NCI-H69 (cell line): Measurements from ENCODE around the gene SAYSD1.
"Not testable (repeated sequence)": the region's sequence is repeated elsewhere in the genome, so short reads cannot be mapped to it uniquely, and the experiment has no call there.

Experiments used
- DNase-seq: peaks from one replicate; lab custom pipeline; 2025; lab: John Stamatoyannopoulos, UW

SAYSD1 gene, protein sequence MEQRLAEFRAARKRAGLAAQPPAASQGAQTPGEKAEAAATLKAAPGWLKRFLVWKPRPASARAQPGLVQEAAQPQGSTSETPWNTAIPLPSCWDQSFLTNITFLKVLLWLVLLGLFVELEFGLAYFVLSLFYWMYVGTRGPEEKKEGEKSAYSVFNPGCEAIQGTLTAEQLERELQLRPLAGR

DNA sequence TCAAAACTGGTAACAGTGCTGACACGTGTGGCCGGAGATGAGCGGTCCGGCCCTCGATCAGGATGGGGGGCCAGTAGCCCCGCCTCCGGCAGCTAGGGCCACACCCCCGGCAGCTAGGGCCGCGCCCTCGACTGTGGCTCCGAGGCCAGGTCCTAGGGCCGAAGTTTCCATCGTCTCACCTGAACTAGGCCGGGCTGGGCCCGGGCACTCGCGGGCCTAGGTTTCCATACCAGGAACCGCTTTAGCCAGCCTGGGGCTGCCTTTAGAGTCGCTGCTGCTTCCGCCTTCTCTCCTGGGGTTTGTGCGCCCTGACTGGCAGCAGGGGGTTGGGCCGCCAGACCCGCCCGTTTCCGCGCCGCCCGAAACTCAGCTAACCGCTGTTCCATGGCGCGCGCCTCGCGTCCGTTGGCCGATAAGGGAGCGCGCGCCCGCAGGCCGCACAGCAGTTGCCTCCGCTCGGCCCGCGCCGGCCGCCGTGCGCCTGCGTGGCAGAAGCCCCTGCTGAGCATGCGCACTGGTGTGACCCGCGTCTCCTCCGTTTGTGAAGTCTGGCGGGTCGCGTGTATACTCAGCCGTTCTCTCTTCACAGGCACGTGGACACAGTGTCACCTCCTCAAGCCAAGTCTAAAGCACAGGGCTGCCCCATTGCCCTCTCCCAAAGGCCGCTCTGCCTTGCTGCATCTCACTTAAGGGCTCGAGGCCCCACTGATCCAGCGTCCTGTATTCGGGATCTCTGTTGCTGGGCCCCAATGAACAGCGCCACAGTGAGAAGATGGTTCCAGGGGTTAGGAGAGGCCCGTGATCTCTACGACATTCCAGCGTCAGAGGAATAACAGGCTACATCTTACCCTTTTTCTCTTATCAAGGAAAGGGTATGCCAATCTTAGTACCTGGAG lies at the start of gene SAYSD1:
Gene SAYSD1, minus strand, starts transcription at position 483 of the 896 bp plus-strand sequence. Its CDS starts 97 bp downstream, at position 386.
- DNase-seq = peak; percentile 95

DNA sequence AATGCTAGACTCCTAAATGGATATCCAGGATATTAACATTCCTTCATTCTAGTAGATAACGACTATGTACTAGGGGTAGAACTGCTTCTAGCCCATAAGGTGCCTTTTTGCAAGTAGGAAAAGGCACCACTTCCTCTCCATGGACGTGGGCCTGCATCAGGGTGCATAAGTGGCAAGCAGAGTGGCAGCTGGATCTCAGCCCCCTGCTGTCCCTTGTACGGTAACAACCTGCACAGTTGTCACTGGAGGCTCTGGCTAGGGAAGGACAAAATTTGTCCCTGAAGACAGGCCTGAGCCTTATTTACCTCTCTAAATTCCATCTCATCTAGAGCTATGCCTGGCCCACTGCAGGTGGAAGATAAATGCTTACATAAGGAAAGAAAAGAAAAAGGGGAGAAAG lies 42.5 kb upstream of the SAYSD1 start:
- no peak for DNase-seq

DNA sequence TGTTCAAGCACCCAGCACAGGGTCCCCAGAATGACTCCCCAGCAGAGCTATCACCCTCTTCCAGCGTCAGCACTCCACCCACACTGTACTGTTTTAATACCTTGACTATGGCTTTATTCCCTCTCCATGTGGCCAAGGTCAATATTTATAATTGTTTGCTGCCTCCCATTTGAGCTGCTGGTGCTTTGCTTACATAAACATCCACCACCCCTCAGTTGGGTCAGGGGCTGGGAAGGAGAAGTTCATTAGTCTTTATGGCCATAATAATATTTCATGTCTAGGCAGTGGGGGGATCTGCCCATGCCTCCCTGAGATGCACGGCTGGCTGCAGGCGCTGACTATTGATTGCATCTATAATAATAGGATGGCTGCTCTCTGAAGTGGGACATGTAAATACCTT lies 41.8 kb upstream of the SAYSD1 start:
- no peak for DNase-seq

DNA sequence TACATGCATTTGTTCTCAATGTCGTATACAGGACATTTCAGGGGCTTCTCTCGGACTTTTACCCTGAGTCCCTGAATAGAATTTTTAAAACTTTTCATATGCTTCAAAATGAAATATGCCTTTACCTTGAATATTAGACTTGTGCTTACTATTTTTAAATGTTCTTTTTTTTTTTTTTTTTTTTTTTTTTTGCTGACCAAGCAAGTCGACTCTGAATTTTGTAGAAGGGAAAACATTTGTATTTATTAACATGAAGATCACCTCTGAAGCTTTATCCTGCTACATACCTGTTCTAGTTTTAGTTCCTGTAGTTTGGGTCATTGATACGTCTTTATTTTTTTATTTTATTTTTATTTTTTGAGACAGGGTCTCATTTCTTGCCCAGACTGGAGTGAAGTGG lies 39.7 kb upstream of the SAYSD1 start:
- DNase-seq = no peak

DNA sequence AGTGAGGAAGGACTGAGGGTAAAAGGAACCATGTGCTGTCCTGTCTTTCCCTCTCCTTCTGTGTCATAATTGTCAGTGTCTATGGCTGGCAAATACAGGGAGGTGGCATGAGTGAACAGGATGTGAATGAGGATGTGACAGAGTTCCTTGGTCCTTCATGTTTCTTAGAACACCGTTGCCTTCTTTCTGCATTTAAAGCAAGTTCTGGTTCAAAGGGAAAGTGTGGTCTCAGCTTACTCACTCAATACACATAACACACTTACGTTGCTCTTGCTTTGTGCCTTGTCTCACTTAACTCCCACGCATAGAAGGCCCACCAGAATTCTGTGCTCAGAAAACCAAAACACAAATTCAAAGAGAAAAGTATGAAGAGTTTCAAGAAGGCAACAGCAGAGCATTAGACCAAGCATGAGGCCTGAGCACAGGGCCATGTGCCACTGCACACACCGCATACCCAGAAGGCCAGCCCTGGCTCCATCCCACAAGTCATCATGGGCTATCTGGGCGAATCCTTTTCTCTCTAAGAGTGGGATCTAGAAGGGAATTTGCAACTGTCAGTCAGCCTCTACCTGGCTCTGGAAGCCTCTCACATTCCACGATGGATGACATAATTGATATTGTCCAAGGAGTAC lies 38.9 kb upstream of the SAYSD1 start:
- DNase-seq = no peak

DNA sequence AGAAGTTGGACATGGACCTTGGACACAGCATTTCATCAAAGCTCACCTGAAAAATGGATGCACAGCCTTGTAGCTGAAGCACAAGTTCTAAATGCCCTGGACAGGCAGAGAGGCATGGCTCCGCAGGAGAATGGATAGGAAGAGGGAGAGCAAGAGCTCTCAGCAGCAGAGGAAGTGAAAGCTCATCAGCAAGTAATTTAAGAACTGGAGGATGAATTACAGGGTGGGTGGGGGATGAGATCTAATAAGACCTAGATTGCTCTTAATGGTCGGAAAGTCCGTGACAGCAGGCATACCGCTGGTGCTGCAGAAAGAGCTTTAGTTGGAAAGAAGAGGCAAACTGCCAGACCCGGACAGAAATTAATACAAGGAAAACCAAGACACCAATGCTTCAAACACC lies 37.3 kb upstream of the SAYSD1 start:
- DNase-seq = no peak

DNA sequence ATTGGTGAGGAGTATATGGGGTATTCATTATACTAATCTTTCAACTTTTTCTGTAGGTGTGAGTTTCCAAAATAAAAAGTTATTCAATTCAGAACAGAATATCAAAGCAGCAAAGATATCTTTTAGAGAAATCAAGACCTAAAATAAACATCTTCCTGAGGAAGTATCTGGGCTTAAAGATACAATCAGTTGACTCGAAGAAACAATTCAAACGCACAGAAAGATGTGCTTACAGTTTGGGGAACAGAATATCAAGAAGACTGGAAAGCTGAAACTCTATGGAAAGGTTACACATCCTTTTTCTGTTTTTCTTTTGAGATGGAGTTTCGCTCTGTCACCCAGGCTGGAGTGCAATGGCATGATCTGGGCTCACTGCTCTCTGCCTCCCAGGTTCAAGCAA lies 36.2 kb upstream of the SAYSD1 start:
- no peak for DNase-seq

DNA sequence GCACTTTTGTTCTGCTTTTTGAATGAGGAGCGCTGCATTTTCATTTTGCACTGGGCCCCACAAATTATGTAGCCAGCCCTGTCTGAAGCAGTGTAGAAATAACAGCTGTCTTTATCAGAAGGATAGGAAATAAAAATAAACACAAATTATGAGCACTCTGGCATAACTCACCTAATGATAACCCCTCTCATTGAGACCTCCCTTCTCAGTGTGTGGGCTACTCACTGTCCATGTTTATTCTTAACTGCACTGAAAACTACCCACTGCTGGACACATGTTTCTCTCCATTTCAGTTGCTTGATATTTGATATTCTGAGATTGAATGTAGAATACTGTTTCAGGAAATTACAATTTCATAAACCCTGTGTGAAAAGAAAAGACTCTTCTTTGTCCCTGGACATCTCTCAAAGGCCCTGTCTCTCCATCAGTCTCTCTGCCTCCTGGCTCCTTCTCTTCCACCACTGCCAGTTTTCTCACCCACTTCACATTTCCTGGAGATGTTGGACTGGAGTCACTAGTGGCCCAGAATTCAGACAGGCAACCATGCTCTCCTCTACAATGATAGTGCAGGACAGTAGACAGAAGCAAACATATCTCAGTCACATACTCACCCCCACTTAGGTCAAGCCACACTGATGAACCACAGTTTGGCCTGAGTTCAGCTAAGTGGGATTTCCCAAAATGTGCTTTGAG lies 29.6 kb upstream of the SAYSD1 start:
- DNase-seq = no peak

DNA sequence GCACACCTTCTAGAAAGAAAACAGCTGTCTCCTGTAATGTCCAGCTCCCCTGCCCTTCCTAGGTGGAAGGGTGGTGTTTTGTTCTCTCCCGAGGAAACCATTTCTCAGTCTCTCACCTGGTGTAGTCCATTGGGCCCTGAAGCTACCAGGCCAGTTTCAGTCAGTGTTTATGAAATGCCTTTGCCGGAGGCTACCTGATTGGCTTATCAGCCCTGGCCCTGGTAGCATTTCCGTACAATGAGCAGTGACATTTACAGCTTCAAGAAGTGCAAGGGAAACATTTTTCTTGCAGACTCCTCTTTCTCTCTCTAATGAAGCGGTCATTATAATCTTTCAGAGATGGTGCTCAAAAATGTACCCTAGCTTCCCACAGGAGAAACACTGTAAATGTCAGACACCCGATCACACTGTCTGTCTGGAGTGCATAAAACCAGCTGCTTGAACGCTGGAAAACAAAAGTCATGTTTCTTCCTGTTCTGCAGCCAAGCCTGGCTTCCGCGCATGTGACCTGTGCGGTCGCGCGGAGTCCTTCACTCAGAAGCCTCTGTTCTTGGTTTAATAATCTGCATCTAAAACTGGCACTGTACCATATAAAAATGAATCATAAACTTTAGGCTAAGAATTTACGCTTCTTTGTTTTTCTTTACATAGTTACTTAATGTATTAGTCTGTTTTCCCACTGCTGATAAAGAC lies 28.4 kb upstream of the SAYSD1 start:
- DNase-seq = no peak

DNA sequence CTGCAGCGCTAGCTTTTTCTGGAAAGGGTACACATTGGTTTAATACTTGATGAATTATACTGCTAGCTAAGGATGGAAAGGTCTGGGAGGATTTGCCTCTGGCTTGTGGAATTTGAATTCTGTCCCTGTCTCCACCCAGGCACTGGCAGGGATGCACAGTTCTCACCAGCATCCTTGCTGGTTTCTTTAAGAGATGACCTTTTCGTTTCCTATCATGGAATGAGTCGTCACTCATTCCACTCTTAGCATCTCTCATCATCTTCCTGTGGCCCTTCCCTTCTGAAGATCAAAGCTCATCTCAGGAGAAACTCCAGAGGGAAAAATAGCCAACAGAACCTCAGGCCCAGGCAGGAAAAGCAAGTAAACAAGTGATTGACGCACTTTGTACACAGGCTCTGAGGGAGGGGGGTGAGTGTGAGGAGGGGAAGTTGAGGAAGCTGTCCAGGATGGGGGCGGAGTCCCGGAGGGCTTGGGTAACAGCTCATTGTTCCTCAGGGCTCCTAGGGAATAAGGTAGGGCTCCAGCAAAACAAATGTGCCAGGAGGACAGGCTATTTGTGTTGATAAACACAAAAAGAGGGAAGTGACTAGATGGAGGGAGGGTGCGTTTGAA lies 25.7 kb upstream of the SAYSD1 start:
- no peak for DNase-seq

DNA sequence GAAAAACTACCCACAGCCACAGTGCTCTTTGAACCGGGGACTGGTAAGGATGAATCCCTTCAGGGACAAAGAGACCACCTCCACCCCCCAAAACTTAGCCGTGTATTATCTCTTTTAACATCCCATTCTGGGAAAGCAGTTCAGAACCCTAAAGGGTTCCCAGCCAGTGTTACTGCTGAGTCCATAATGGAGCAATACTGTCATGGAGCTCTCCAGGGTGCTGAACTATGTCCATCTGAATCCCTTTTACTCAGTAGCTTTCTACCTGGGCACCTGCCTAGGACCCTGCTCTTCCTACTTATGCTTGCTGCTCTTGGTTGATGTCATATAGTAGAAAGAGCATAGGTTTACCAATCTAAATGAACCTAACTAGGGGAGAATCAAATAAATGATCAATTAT lies 22.3 kb upstream of the SAYSD1 start:
- no peak for DNase-seq

DNA sequence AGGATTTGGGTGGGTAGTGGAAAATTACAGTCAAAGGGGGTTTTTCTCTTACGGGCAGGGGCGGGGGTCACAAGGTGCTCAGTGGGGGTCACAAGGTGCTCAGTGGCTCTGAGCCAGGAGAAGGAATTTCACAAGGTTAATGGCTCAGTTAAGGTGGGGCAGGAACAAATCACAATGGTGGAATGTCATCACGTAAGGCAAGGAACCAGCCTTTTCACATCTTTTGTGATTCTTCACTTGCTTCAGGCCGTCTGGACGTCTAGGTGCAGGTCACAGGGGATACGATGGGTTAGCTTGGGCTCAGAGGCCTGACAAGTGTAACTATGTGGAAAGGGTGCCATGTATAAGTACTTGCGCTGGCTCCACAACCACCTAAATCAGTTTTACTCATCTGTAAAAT lies 21.2 kb upstream of the SAYSD1 start:
- not testable (repeated sequence) for DNase-seq

DNA sequence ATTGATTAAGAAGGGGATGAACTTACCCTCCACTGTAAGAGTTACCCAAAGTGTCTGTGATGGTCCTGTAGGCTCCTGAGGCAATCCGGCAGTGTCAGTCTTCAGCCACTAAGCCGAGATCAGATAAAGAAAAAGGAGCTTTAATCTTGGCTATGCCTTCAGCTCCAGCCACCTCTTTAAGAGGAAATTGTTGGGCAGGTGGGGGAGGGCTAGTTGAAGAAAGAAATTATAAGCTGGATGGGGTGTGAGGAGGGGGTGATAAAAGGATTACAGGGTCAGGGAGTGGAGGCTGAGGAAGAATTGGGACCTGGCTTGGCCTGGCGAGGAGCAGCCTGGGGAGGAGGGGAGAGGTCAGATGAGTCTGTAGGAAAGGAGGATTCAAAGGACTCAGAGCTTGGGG lies 19.8 kb upstream of the SAYSD1 start:
- not testable (repeated sequence) for DNase-seq

DNA sequence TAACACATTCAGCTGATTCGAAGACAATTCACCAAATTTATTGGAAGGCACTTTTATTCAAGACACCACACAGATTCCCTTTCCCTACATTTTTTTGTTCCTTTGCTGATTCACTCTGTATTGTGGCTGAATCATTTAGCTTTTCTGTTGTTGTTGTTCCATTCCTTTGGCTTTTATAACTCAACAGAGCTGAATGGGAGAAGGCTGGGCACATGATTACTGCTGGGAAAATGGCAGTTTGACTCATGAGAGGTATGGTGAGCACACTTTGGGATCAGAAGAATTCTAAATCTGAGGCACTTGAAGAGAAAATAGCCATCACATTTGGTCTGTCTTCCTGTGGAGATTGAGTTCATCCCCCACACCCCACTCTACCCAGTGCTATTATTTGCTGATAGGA lies 15.7 kb upstream of the SAYSD1 start:
- no peak for DNase-seq

DNA sequence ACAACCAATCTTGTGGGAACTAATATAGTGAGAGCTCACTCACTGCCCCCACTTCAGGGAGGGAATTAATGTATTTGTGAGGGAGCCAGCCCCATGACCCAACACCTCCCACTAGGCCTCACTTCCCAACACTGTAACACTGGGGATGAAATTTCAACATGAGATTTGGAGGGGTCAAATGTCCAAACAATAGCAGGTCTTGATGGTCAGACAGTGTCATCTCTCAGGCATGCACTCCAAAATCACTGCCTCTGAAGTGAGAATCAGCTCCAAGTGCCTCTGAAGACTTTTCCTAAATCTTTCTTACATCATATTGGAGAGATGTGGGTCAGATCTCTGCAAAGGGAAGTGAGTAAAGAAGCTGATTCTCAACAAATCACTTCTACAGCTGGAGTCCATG lies 13.8 kb upstream of the SAYSD1 start:
- no peak for DNase-seq

DNA sequence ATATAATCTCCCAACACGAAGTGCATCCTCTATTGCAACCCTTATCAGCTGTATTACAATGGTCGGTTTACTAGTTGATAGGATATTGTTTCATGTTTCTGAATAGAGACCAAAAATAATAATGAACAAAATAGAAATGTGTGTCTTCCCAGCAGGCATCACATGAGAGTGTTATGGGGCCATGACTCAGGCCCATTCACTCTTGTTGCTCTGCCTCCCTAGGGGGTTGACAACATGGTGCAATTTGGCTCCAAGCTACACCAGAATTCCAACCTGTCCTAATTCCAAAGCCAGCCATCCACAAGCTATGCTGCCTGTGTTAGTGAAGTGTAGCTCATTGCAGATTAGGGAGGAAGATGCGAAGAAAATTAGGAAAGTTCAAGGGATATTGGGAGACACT lies 13.1 kb upstream of the SAYSD1 start:
- DNase-seq = no peak

DNA sequence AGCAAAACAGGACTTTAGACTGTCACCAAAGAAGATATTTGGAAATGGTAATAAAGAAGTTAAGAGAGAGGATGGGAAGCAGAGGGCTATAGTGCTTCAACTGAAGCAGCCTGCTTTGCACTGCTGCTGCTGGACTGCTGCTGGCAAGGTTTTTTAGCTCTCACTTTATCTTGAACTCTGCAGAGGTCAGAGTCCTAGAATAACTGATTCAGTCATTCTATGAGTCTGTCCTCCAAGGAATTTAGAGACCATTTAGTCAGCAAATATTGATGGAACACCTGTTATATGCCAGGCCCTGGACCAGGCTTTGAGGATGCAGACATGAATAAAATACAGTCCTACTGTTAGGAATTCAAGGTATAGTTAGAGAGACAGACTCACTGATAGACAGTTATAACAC lies 9.1 kb upstream of the SAYSD1 start:
- DNase-seq = no peak

DNA sequence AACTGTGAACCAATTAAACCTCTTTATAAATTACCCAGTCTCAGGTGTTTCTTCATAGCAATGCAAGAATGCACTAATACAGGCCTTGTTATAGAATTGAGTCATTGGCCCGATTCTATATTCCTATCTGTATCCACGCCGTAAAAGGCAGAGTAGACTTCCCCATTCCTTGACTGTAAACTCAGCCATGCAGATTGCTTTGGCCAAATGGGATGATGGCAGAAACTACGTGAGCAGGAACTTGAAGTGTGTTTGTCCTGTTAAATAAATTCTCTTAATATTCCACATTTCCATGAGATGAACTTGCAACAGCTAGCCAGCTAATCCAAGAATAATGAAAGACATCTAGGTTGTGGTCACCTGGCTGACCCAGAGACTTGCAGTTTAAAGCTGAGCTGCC lies 3.9 kb upstream of the SAYSD1 start:
- no peak for DNase-seq

DNA sequence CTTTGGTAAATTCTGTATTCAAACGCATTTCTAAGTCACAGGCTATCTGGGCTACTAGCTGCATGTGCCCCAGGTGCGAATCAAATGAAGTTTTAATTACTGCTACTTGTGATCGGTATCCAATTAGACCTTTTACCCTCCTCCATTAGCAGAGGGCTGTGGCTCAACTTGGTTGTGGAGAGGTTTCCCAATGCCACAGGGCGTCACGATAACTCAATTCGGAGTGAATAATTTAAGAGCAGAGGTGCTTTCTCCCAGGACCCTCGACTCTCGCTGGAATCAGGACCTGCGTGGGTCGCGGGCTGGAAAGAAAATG lies 640 bp downstream of the SAYSD1 start:
- no peak for DNase-seq

DNA sequence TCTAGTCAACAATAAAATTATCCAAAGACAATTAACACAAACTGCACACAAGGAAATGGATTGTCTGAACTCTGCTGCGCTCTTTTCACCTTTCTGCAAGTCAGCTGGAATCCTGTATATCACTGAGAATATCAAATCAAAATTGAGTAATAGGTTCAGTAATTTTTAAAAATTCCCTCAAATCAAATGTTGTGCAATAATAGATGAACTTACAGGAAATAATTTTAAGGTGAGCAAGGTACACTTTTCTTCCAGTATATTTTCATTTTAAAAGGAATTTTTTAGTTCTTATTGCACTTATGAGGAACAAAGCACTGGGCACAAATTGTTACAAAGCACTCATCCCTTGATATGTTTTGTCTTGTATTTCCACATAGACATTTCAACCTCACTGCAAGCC lies 1.2 kb downstream of the SAYSD1 start:
- DNase-seq = no peak

DNA sequence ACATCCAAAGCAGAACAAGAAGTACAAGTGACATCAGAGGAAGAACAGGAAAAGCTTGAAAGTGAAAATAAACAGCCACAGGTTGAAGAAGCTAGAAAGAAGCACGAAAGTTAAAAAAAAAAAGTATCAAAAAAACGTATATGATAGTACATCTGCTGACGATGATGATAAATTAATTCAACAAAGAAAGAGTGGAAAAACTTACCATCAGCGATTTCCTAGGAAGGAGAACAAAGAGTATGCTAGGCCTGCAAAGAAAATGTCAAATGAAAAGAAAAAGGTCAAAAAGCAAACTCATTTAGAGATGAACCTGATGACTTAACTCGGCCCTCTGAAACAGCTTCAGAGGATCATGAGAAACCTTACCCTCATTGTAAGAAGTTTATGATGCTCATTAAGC lies 3.7 kb downstream of the SAYSD1 start:
- no peak for DNase-seq
